ENCODE results near the gene NUDT1. TPM values are rescaled to one million over a fixed set of nuclear protein-coding genes. Genes with fewer than 3 reads are reported as not detected.
A peak's percentile ranks its signal among the peaks of the same experiment; 100 is the strongest.

NUDT1 gene
- total RNA-seq, 1 experiment from 2014 or later, result 100 TPM

- TF ChIP-seq CDX4 (CRISPR knock-in tag; IDR thresholded peaks at IDR 0.05; ENCODE audit: borderline replicate concordance) (no peak), ATF6 (CRISPR knock-in tag; IDR thresholded peaks at IDR 0.05) (no peak), ATF2 (CRISPR knock-in tag; IDR thresholded peaks at IDR 0.05; ENCODE audit: borderline replicate concordance, low read depth) (no peak), FOXJ3 (CRISPR knock-in tag; IDR thresholded peaks at IDR 0.05; ENCODE audit: borderline replicate concordance) (no peak), NFE2L1 (CRISPR knock-in tag; IDR thresholded peaks at IDR 0.05) (no peak)
Measured at GRCh38 chr7:2239242-2239641, 2.8 kb upstream of the NUDT1 start (continued).

GRCh38 chr7:2242541-2243429 is 759 bp downstream of the NUDT1 start:
- ATAC-seq (peak; percentile 10), DNase-seq (ENCODE audit: low spot score) (no peak)
- Mint-ChIP-seq H3K4me1 (peaks cover 13% of the 10 kb centered on the region), H3K4me3 (peak overlapping the region; percentile 87), H3K36me3 (peaks cover 24% of the 10 kb centered on the region), H3K9me3 (no peaks in the 10 kb centered on the region), H3K27me3 (ENCODE audit: low read depth) (no peaks in the 10 kb centered on the region), H3K27ac (peak overlapping the region; percentile 75)
- ChIA-PET CTCF (interaction anchor here (0.5 to 1.8 kb wide), 4 partner anchors 27 to 105 kb away, joined by 3 to 7 read pairs (median 4); no protein-coding TSS in a partner anchor), POLR2A (interaction anchor here (1.0 kb wide), 1 partner anchor 10 kb away, joined by 8 read pairs; the partner anchor contains the start of gene MAD1L1)
- TF ChIP-seq MAX (CRISPR knock-in tag; IDR thresholded peaks at IDR 0.05), result no peak
- no peak for TF ChIP-seq E2F5 (CRISPR knock-in tag; IDR thresholded peaks at IDR 0.05)
- no peak for TF ChIP-seq AFF4 (CRISPR knock-in tag; IDR thresholded peaks at IDR 0.05; ENCODE audit: borderline replicate concordance)
- no peak for TF ChIP-seq HMGA2 (CRISPR knock-in tag; IDR thresholded peaks at IDR 0.05)
- TF ChIP-seq RORB (CRISPR knock-in tag; IDR thresholded peaks at IDR 0.05), result no peak
- TF ChIP-seq ZNF263 (CRISPR knock-in tag; IDR thresholded peaks at IDR 0.05; ENCODE audit: low read depth), result no peak
- no peak for TF ChIP-seq ZNF425 (CRISPR knock-in tag; conservative IDR thresholded peaks at IDR 0.05)
- TF ChIP-seq FOXJ3 (CRISPR knock-in tag; IDR thresholded peaks at IDR 0.05; ENCODE audit: borderline replicate concordance), result no peak
- no peak for TF ChIP-seq AR (CRISPR knock-in tag; IDR thresholded peaks at IDR 0.05)
- TF ChIP-seq HMGXB4 (CRISPR knock-in tag; IDR thresholded peaks at IDR 0.05), result no peak
- TF ChIP-seq TEAD1 (CRISPR knock-in tag; IDR thresholded peaks at IDR 0.05), result no peak
